ENCODE measurements around the gene ZNF212.
A peak's percentile ranks its signal among the peaks of the same experiment; 100 is the strongest.
"Not testable (repeated sequence)": the region's sequence is repeated elsewhere in the genome, so short reads cannot be mapped to it uniquely, and the experiment has no call there.

ZNF212 gene

DNA sequence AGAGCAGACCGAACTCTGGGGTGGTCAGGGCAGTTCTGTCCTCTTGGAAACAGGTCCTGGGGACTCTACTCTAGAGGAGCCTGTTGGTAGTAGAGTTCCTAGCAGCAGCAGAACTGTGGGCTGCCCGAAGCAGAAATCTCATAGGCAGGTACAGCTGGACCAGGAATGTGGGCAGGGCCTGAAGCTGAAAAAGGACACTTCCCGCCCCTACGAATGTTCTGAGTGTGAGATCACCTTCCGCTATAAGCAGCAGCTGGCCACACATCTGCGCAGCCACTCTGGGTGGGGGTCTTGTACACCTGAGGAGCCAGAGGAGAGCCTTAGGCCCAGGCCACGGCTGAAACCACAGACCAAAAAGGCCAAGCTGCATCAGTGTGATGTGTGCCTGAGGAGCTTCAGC, 14.2 kb downstream of the ZNF212 start:
- DNase-seq (ENCODE audit: low spot score) = no peak

DNA sequence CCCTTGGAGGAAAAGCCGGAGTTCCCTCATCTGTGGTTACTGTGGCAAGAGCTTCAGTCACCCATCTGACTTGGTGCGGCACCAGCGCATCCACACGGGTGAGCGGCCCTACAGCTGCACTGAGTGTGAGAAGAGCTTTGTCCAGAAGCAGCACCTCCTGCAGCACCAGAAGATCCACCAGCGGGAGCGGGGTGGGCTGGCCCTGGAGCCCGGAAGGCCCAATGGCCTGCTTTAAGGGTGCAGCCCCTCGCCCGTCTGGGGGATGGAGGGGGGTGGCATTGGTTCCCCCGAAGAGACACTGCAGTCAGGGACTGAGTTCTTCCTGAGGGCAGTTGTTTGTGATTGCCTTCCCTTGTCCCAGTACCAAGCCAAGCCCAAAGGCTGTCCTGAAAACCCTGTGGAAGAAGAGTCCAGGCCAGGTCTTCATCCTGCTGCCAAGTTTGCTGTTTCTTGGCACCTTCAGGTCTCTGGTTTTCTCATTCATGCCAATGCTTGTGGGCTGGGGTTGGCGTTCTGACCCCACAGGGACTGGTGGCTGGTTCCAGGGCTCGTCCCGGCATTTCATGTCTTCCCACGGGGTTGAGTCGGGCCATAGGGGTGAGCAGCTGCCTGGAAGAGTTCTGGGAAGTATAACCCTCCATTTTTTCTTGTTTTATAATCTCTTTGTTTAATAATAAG, 14.9 kb downstream of the ZNF212 start:
- peak; percentile 29 for DNase-seq (ENCODE audit: low spot score)

DNA sequence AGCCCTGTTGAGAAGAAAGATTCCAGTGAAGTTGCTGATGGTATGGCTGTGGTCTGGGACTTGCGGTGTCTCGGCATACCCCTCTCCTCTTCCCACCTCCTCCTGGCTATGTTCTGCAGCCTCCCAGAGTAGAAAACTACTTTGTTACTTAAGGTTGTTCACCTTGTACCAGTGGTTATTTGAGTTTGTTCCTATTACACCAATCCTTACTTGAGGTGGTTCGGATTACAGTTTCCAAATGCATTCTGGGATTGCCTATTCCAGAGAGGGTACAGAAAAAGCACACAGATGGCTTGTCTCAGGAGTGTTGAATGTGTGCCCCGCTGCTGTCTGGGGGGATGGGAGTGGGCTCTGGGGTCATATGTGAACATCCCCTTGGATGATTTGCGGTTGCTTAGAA, 15.7 kb downstream of the ZNF212 start:
- no peak for DNase-seq (ENCODE audit: low spot score)

DNA sequence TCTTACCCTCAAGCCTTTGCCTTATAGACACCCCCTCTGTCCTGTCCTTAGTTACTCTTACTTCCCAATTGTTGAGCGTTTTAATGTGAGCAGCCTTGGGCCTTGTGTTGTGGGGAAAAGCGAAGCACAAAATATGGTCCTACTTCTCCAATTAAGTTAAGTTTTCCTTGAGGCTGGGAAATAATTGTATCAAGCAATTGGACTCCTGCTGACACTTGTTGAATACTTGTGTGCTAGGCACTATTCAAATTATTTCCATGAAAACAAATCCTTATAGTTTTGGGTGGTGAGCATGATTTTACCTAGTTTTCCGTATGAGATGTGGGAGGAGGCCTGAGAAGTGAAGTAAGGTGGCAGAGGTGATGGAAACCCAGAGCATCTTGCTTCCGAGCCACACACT, 17.1 kb downstream of the ZNF212 start:
- DNase-seq (ENCODE audit: low spot score) = no peak

- DNase-seq (ENCODE audit: low spot score) = no peak
These were observed 17.7 kb downstream of the ZNF212 start for GRCh38 chr7:149257146-149257545.

DNA sequence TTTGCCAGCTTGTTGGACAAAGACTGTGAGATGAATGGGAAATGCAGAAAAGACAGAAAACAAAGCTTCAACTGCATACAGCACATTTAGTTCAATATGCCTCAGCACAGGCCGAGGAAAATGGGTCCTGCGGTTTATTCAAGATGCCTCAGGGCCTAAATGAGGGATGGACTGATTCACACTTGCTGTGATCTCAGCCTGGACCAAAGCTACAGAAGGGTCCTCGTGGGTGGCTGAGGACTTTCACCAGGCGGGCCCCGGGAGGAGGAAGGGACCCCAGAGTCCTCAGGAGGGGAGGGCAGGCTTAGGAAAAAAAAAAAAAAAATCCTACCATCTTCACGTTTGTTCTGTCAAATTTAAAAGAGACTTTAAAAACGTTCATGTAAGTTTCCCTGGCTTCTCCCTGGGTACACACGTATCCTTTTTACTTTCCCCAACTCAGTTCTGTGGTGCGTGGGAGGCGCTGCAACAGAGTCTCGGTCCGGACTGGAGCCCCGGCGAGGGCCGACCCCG, 21.9 kb downstream of the ZNF212 start:
- peak; percentile 18 for DNase-seq (ENCODE audit: low spot score)

GRCh38 chr7:149261829-149262617, 22.6 kb downstream of the ZNF212 start, which contains the start of gene ZNF783:
Gene ZNF783, plus strand, starts transcription at chr7:149262196. Its CDS starts 138 bp downstream, at chr7:149262334.
- peak; percentile 91 for DNase-seq (ENCODE audit: low spot score)

DNA sequence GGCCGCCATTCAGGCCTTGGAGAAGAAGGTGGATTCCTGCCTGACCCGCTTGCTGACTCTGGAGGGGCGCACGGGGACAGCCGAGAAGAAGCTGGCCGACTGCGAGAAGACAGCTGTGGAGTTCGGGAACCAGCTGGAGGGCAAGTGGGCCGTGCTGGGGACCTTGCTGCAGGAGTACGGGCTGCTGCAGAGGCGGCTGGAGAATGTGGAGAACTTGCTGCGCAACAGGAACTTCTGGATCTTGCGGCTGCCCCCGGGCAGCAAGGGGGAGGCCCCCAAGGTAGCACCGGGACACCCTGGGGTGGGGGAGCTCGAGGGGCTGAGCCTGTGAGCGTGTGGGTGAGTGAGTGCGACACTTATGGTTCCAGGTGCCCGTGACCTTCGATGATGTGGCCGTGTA, 27.0 kb downstream of the ZNF212 start:
- DNase-seq (ENCODE audit: low spot score) = no peak

GRCh38 chr7:149267733-149268132, 28.3 kb downstream of the ZNF212 start:
- no peak for DNase-seq (ENCODE audit: low spot score)

GRCh38 chr7:149274424-149274823, 35.0 kb downstream of the ZNF212 start:
- not testable (repeated sequence) for DNase-seq (ENCODE audit: low spot score)

- no peak for DNase-seq (ENCODE audit: low spot score)
These were observed 38.4 kb downstream of the ZNF212 start for GRCh38 chr7:149277871-149278270.

GRCh38 chr7:149278396-149278795, 38.9 kb downstream of the ZNF212 start:
- no peak for DNase-seq (ENCODE audit: low spot score)

- no peak for DNase-seq (ENCODE audit: low spot score)
These were observed 39.8 kb downstream of the ZNF212 start for GRCh38 chr7:149279111-149279743.

DNA sequence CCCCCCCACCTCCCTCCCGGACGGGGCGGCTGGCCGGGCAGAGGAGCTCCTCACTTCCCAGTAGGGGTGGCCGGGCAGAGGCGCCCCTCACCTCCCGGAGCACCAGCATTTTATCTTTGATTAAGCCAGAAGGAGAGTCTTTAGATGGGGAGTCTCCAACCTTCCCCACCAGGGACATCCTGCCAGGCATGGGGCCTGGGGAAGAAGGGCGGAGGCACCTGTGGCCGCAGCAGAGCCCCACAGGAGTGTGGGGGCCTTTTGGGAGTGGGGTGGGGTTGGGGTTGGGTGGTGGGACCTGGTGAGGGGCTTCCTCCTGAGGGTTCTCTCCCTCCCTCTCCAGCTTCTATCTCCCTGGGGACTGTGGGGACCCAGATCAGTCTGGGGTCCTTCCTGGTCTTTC, 40.7 kb downstream of the ZNF212 start:
- DNase-seq (ENCODE audit: low spot score) = no peak

DNA sequence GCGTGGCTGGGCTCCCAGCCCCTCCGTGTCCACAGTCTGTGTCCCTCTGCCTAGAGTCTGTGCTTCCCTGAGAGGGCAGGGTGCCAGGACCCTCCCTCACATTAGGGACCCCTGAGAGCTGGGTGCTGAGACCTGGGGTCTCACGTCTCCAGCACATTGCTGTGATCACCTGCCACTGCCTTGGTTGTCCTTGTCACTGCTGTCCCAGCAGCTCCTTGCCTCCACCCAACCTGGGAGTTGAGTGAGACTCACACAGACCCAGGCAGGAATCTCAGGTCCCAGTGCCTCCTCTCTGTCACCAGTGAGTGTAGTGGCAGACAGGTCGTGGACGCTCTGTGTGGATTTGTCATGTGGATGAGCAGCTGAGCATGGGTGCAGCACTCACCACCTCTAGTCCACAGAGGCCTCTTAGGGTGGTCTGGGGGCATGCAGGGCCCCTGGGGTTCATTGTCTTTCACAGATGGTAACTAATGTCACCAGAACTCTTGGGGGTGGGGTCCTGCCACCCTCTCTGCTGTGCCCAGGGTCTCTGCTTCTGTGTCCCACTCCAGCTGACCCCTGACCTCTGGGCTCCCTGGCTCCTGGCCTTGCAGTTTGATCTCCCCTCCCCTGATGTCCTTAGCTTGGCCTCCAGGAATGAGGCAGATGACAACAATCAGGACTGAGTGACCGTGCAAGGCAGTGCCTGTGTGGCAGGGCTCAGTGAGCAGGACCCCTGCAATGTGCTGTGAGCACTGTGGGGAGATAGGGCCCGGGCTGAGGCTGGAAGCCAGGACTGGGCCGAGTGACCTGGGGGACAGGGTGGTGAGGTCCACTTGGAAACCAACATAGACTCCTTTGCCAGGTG, 41.4 kb downstream of the ZNF212 start:
- no peak for DNase-seq (ENCODE audit: low spot score)

DNA sequence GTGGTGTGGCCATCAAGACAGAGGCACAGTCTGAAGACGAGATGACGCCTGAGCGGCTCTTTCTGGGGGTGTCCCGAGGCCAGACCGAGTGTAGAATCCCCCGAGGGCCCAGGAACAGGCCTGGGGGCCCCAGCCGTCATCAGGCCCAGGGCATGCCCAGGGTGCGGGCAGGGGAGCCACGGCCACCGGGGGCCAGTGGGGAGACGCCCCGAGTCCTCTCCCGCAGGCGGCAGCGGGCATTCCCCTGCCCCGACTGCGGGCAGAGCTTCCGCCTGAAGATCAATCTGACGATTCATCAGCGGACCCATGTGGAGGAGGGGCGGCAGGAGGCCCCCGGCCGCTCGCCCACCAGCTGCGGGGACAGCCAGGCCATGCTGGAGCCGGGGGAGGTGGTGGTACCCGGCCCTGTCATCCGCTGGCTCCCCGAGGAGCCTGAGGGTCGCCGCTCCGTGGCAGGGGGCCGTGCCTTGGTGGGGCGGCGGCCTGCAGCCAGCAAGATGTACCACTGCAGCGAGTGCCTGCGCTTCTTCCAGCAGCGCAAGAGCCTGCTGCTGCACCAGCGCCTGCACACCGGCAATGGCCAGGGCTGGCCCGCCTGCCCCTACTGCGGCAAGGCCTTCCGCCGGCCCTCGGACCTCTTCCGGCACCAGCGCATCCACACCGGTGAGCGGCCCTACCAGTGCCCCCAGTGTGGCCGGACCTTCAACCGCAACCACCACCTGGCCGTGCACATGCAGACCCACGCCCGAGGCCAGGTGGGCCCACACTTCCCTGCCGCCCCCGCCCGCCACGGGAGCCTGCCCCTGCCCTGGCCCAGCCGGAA, 42.3 kb downstream of the ZNF212 start:
- DNase-seq (ENCODE audit: low spot score) = no peak

- DNase-seq (ENCODE audit: low spot score) = no peak
These were observed 42.8 kb downstream of the ZNF212 start for GRCh38 chr7:149282331-149282655.

- DNase-seq (ENCODE audit: low spot score) = no peak
These were observed 43.9 kb downstream of the ZNF212 start for GRCh38 chr7:149283321-149283720.

DNA sequence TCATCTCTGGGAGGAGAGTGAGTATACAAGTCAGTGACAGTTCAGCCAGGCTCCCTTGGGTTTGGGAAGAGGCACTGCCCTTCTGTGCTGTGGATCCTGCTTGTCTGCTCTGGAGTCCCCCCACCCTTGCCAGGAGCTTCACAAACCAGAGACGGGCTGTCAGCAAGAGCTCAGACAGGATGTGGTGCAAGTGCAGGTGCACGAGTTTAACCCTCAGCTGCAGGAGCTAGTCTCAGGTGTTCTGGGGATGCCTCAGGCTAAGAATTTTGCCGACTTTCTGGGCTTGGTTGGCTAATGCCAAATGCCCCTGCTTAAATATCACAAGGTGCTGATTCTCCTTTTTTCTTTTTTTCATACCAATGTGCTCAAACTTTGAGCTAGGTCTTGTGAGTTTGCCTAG, 44.9 kb downstream of the ZNF212 start:
- DNase-seq (ENCODE audit: low spot score) = no peak

- DNase-seq (ENCODE audit: low spot score) = peak; percentile 95
These were observed 45.6 kb downstream of the ZNF212 start for GRCh38 chr7:149284850-149285585.
